Adrenal gland (tissue), 12 donors: ENCODE results near the gene PHKA2. TPM values are rescaled to one million over a fixed set of nuclear protein-coding genes. Genes with fewer than 3 reads are reported as not detected.

ENCODE experiments used
- DNase-seq, 7 donors: peaks; one replicate each; pipeline ENCODE4 v3.0.0-alpha.2; 2019 to 2020
- H3K27ac ChIP-seq, 5 donors: fragments of 200-600 bp; sonication (generic) in 4 of 5; 1 replicate in 3 of 5; 2 replicates in 2 of 5; pipeline versions ENCODE4 v1.5.1 to v1.8.0; 2016 to 2020; ENCODE audit warnings: mild to moderate bottlenecking in 1 of 5
- H3K27me3 ChIP-seq: fragments of 200-600 bp; 2 replicates; pipeline ENCODE4 v1.8.0; 2021
- H3K36me3 ChIP-seq, 2 donors: fragments of 200-600 bp; replicated peaks in 1 of 2; 1 replicate in 1 of 2; 2 replicates in 1 of 2; pipeline versions ENCODE4 v1.5.1 to v1.8.0; 2018 to 2022
- H3K4me1 ChIP-seq, 2 donors: fragments of 200-600 bp; replicated peaks in 1 of 2; 1 replicate in 1 of 2; 2 replicates in 1 of 2; pipeline versions ENCODE4 v1.5.1 to v1.8.0; 2018 to 2021
- H3K4me3 ChIP-seq, 4 donors: fragments of 200-600 bp; sonication (generic) in 3 of 4; one replicate each; pipeline ENCODE4 v1.5.1; 2016 to 2018
- H3K9me3 ChIP-seq, 3 donors: fragments of 200-600 bp; sonication (generic) in 1 of 3; replicated peaks in 1 of 3; 1 replicate in 2 of 3; 2 replicates in 1 of 3; pipeline versions ENCODE4 v1.5.1 to v1.8.0; 2016 to 2021
- CTCF ChIP-seq, 6 experiments: fragments of 450-650 bp in 4 of 6; fragments of 200-600 bp in 2 of 6; sonication (generic) in 1 of 6; IDR thresholded peaks; 1 replicate in 5 of 6; 2 replicates in 1 of 6; pipeline versions ENCODE4 v1.5.1 to v1.8.0; 2016 to 2021; ENCODE audit warnings: antibody characterized with exemption in 6 of 6, mild to moderate bottlenecking in 2 of 6, moderate library complexity in 1 of 6
- POLR2A ChIP-seq, 2 donors: fragments of 450-650 bp; IDR thresholded peaks; one replicate each; pipeline ENCODE4 v1.6.1; 2017; ENCODE audit warnings: antibody characterized with exemption in 2 of 2, mild to moderate bottlenecking in 2 of 2, moderate library complexity in 1 of 2
- WGBS, 4 donors: extraction: QIAGEN DNeasy Blood & Tissue Kit in 2 of 4; methylation state at CpG; one replicate each; pipeline versions ENCODE4 v1.1.5 to v1.1.7; 2013 to 2017; 5-methylcytosine and 5-hydroxymethylcytosine counted together
- intact Hi-C, 2 donors: fragments of 100-400 bp; cut with DNase I; formaldehyde crosslinking; loops; one replicate each; pipeline versions ENCODE4 v1.14.1 to v1.15.0; 2022 to 2023
- polyA plus RNA-seq, 3 donors: library from polyadenylated mRNA; stranded (reverse); fragments of 200-250 nt in 2 of 3; fragments of 350-450 nt in 1 of 3; fragmentation: Illumina TruSeq in 1 of 3; extraction: RNeasy Lipid Tissue Mini Kit (QIAGEN cat#74804) in 1 of 3; gene quantifications; one replicate each; pipeline ENCODE4 v1.2.3, GENCODE V29; 2013 to 2014
- total RNA-seq, 9 donors: library from RNA; depleted of rRNA in 4 of 9; stranded (reverse); fragments of >200 nt in 4 of 9; fragments of 120-200 nt in 1 of 9; fragmentation: NEBNext Ultra II Directional in 1 of 9; extraction: Animal tissue kit (Norgen Biotek cat#: 25700) in 1 of 9; gene quantifications; one replicate each; pipeline versions ENCODE4 v1.1.0 to v1.2.4, GENCODE V29; 2013 to 2023
- donor health status: healthy with polysubstance abuse.
- donor health status: Bipolar disorder and iron deficiency.
- donor health status: DM: yes; HTN: yes; CAD: no.
- donor health status: DM: no; HTN: no; CAD: no.
- donor health status: DM: no; HTN: no; CAD: no.
- donor health status: DM: yes; HTN: yes; CAD: no.

PHKA2 gene
- total and polyA plus RNA-seq, 12 donors: 11.7 to 63.8 (median 27.8) TPM

DNA sequence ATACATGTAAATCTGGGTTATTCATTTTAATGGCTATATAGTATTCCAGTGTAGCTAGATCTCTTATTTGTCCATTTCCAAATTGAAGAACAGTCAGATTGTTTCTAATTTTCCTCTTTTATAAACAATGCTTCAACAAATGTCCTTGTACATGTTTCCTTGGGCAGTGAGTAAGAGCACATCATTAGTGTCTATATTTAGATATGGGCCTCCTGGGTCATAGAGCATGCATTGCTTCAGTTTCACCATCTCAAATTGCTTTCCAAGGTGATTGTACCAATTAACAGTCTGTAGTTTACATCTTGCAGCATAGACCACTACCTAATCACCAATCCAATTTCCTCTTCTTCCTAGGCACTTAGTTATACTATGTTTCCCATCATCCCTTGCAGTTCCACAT is 13.4 kb downstream of the PHKA2 start:
- Histone ChIP-seq H3K27ac (no peak overlapping the region), H3K27me3 (no peaks in the 10 kb centered on the region), H3K9me3 (no peaks in the 10 kb centered on the region), H3K4me1 (no peaks in the 10 kb centered on the region), H3K36me3 (no peaks in the 10 kb centered on the region), H3K4me3 (no peak overlapping the region)
- intact Hi-C loops: no loop called here
- DNase-seq: no peak
- TF ChIP-seq POLR2A (IDR thresholded peaks at IDR 0.05) (no peak), CTCF (IDR thresholded peaks at IDR 0.05) (no peak)

DNA sequence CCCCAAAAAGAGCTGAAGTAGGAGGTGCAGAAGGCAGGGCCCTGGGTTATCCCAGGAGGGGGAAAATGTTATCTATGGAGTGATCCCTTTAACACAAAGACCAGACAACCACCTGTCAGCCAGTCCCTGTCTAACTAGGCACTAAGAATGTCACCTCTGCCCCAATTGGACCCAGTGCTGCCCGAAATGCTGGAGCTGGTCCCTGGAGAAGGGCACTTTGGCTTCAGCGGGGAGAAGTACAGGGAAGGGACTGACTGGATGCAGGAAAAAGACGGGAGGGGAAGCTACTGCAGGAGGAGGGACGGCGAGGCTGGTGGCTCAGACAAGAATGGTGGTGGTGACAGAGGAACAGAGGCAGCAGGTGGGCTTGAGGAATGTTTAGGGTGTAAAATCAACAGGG is 17.3 kb downstream of the PHKA2 start:
- Histone ChIP-seq H3K27me3 (no peaks in the 10 kb centered on the region), H3K4me1 (no peaks in the 10 kb centered on the region), H3K4me3 (no peak overlapping the region), H3K27ac (no peak overlapping the region), H3K9me3 (no peaks in the 10 kb centered on the region), H3K36me3 (no peaks in the 10 kb centered on the region)
- WGBS, 4 donors: 66 to 88% (median 75%) methylated on average over 5 of the region's 5 CpGs
- DNase-seq: no peak
- intact Hi-C loops: no loop called here
- no peak for TF ChIP-seq CTCF (IDR thresholded peaks at IDR 0.05)
- TF ChIP-seq POLR2A (IDR thresholded peaks at IDR 0.05): no peak

- Histone ChIP-seq H3K27me3 (no peaks in the 10 kb centered on the region), H3K27ac (no peak overlapping the region), H3K4me3 (no peak overlapping the region), H3K36me3 (no peaks in the 10 kb centered on the region), H3K9me3 (no peaks in the 10 kb centered on the region), H3K4me1 (no peaks in the 10 kb centered on the region)
- TF ChIP-seq CTCF (IDR thresholded peaks at IDR 0.05) (no peak), POLR2A (IDR thresholded peaks at IDR 0.05) (no peak)
- WGBS, 4 donors: 68 to 81% (median 73%) methylated on average over 7 to 9 of the region's 9 CpGs
- intact Hi-C loops: no loop called here
- no peak for DNase-seq
Measured at GRCh38 chrX:18964901-18965300, 19.0 kb downstream of the PHKA2 start.

GRCh38 chrX:18964026-18964425 is 19.9 kb downstream of the PHKA2 start:
- Histone ChIP-seq H3K9me3 (no peaks in the 10 kb centered on the region), H3K27me3 (no peaks in the 10 kb centered on the region), H3K4me1 (no peaks in the 10 kb centered on the region), H3K27ac (no peak overlapping the region), H3K4me3 (no peak overlapping the region), H3K36me3 (no peaks in the 10 kb centered on the region)
- TF ChIP-seq POLR2A (IDR thresholded peaks at IDR 0.05): no peak
- TF ChIP-seq CTCF (IDR thresholded peaks at IDR 0.05): no peak
- 66 to 75% (median 72%) methylated on average over 4 of the region's 4 CpGs for WGBS, 4 donors
- DNase-seq: no peak
- intact Hi-C loops: no loop called here
